B cell (primary cell): ENCODE results near the gene GID4. TPM values are rescaled to one million over a fixed set of nuclear protein-coding genes. Genes with fewer than 3 reads are reported as not detected.

ENCODE experiments used
- ATAC-seq: fragments of 200-7000 bp; cut with Tn5 transposase; one replicate; pipeline ENCODE4 v1.10.0; 2021; ENCODE audit warnings: low read depth, mild to moderate bottlenecking, moderate number of reproducible peaks, moderate library complexity
- CTCF ChIA-PET: fragments of 350-600 bp; sonication (Branson Sonifier 250); formaldehyde crosslinking; loops from one replicate; lab custom pipeline; 2021; ENCODE audit warnings: antibody characterized with exemption, inconsistent platforms; lab: Charles Lee
- POLR2A ChIA-PET: fragments of 350-600 bp; sonication (Branson Sonifier 250); formaldehyde crosslinking; loops from one replicate; lab custom pipeline; 2021; ENCODE audit warnings: antibody characterized with exemption; lab: Charles Lee
- DNase-seq: peaks from one replicate; pipeline ENCODE4 v3.0.0; 2013
- H2AFZ ChIP-seq: 2 replicates; pipeline ENCODE4 v1.6.1; 2012; ENCODE audit warnings: mild to moderate bottlenecking, low read depth, low read length; ENCODE audit not compliant: insufficient read depth, poor library complexity, severe bottlenecking
- H3K27ac ChIP-seq, 2 donors: 1 replicate in 1 of 2; 2 replicates in 1 of 2; pipeline ENCODE4 v1.5.1; 2012 to 2013; ENCODE audit warnings: low read length in 2 of 2, mild to moderate bottlenecking in 2 of 2, moderate library complexity in 1 of 2
- H3K27me3 ChIP-seq, 4 experiments: fragments of 200-600 bp in 1 of 4; sonication (generic) in 1 of 4; replicated peaks in 1 of 4; 1 replicate in 2 of 4; 2 replicates in 2 of 4; pipeline versions ENCODE4 v1.6.1 to v1.7.0; 2013 to 2016; ENCODE audit warnings: low read length in 3 of 4, mild to moderate bottlenecking in 2 of 4, mixed read lengths in 1 of 4, moderate library complexity in 1 of 4; ENCODE audit not compliant: insufficient read depth in 4 of 4, control insufficient read depth in 3 of 4; ENCODE audit errors: control extremely low read depth in 1 of 4
- H3K36me3 ChIP-seq, 2 experiments: replicated peaks in 1 of 2; 1 replicate in 1 of 2; 2 replicates in 1 of 2; pipeline versions ENCODE4 v1.6.1 to v1.7.1; 2013; ENCODE audit warnings: low read length in 1 of 2; ENCODE audit not compliant: insufficient read depth in 2 of 2, control insufficient read depth in 1 of 2; ENCODE audit errors: control extremely low read depth in 1 of 2, extremely low read depth in 1 of 2
- H3K4me1 ChIP-seq, 2 donors: fragments of 200-600 bp in 1 of 2; sonication (generic) in 1 of 2; 1 replicate in 1 of 2; 2 replicates in 1 of 2; pipeline versions ENCODE4 v1.5.1 to v1.6.1; 2013 to 2017; ENCODE audit warnings: low read length in 2 of 2; ENCODE audit not compliant: control insufficient read depth in 2 of 2, insufficient read depth in 2 of 2
- H3K4me2 ChIP-seq: replicated peaks from 2 replicates; pipeline ENCODE3; 2012; ENCODE audit warnings: mild to moderate bottlenecking, low read depth, low read length; ENCODE audit not compliant: poor library complexity, severe bottlenecking
- H3K4me3 ChIP-seq, 5 experiments: fragments of 200-600 bp in 1 of 5; sonication (generic) in 1 of 5; 1 replicate in 3 of 5; 2 replicates in 2 of 5; pipeline versions ENCODE4 v1.5.1 to v1.7.0; 2011 to 2016; ENCODE audit warnings: low read length in 4 of 5, mild to moderate bottlenecking in 4 of 5, low read depth in 2 of 5, control low read depth in 1 of 5, moderate library complexity in 1 of 5; ENCODE audit not compliant: insufficient read depth in 1 of 5; ENCODE audit errors: control extremely low read depth in 1 of 5, extremely low read depth in 1 of 5
- H3K79me2 ChIP-seq: fragments of 200-600 bp; sonication (generic); one replicate; pipeline ENCODE4 v1.6.0; 2016; ENCODE audit warnings: low read length; ENCODE audit not compliant: control insufficient read depth, insufficient read depth
- H3K9ac ChIP-seq: fragments of 200-600 bp; sonication (generic); 2 replicates; pipeline ENCODE4 v1.6.1; 2017; ENCODE audit warnings: mild to moderate bottlenecking, low read length, moderate library complexity
- H3K9me3 ChIP-seq, 3 donors: one replicate each; pipeline versions ENCODE4 v1.6.1 to v1.7.1; 2013; ENCODE audit warnings: low read length in 2 of 3; ENCODE audit not compliant: control insufficient read depth in 2 of 3, insufficient read depth in 1 of 3; ENCODE audit errors: control extremely low read depth in 1 of 3
- H4K20me1 ChIP-seq: 2 replicates; pipeline ENCODE4 v1.6.0; 2012; ENCODE audit warnings: mild to moderate bottlenecking, low read length; ENCODE audit not compliant: insufficient read depth, control insufficient read depth, poor library complexity, severe bottlenecking
- H3K27ac Mint-ChIP-seq: one replicate; pipeline ENCODE4 v1.8.0; 2021; ENCODE audit warnings: mixed read lengths
- H3K27me3 Mint-ChIP-seq: one replicate; pipeline ENCODE4 v1.8.0; 2021; ENCODE audit warnings: mixed read lengths
- H3K4me1 Mint-ChIP-seq: one replicate; pipeline ENCODE4 v1.8.0; 2021; ENCODE audit warnings: mixed read lengths
- H3K4me3 Mint-ChIP-seq: one replicate; pipeline ENCODE4 v1.8.0; 2021; ENCODE audit warnings: mixed read lengths
- H3K9me3 Mint-ChIP-seq: one replicate; pipeline ENCODE4 v1.8.0; 2022; ENCODE audit warnings: mixed read lengths; ENCODE audit not compliant: insufficient read depth
- CTCF ChIP-seq: fragments of 200-600 bp; IDR thresholded peaks from one replicate; pipeline ENCODE4 v1.8.0; 2022; ENCODE audit warnings: antibody characterized with exemption, mild to moderate bottlenecking
- EZH2 ChIP-seq: IDR thresholded peaks from 2 replicates; pipeline ENCODE4 v1.6.1; 2012; ENCODE audit warnings: borderline replicate concordance, low read depth, mild to moderate bottlenecking, moderate library complexity, low read length; ENCODE audit not compliant: insufficient read depth, poor library complexity, severe bottlenecking
- whole genome bisulfite sequencing: methylation state at CpG from one replicate; pipeline ENCODE4 v1.1.5; 2013; ENCODE audit warnings: missing lambda C conversion rate; ENCODE audit not compliant: insufficient coverage; 5-methylcytosine and 5-hydroxymethylcytosine counted together
- intact Hi-C: fragments of 100-400 bp; cut with micrococcal nuclease; formaldehyde crosslinking; loops from one replicate; pipeline ENCODE4 v1.10.0; 2022
- polyA plus RNA-seq: library from polyadenylated mRNA; depleted of rRNA; stranded (reverse); fragments of >200 nt; gene quantifications from 2 replicates; pipeline ENCODE4 v1.2.3, GENCODE V29; 2012
- total RNA-seq, 2 donors: library from RNA; stranded (reverse); fragments of 120-200 nt in 1 of 2; gene quantifications; 1 replicate in 1 of 2; 2 replicates in 1 of 2; pipeline versions ENCODE4 v1.2.3 to v1.2.4, GENCODE V29; 2013 to 2022

The GID4 gene
- total and polyA plus RNA-seq, 2 donors (not counting 1 experiment from before 2014, with no cell fraction given), result 5.6 to 11.8 TPM

DNA sequence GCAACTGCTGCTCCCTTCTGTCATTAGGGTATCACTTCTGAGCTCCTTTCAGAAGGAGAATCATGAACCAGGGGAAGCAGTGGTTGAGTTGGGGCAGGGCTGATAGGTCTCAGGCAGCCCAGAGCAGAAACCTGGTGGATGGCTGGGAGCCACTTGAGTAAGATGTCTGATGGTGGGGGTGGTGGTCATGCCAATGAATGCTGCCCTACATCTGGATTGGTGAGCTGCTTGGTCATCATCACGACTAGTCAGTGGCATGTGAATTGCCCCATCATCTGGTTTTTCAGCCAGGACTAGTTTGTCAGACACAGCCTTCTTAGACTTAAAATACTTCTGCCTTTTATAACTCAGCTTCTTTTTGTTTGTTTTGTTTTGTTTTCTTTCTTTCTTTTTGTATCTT lies 2.6 kb downstream of the GID4 start:
- Histone ChIP-seq H4K20me1 (peaks cover 23% of the 10 kb centered on the region), H3K4me3 (no peak overlapping the region), H3K27me3 (no peaks in the 10 kb centered on the region), H3K4me1 (peaks cover 25 to 36% of the 10 kb centered on the region in 2 donors), H3K27ac (no peak overlapping the region), H3K36me3 (no peaks in the 10 kb centered on the region), H3K9me3 (no peaks in the 10 kb centered on the region), H3K79me2 (peaks cover 64% of the 10 kb centered on the region), H3K9ac (no peak overlapping the region), H2AFZ (no peak overlapping the region), H3K4me2 (no peak overlapping the region)
- DNase-seq (no peak), ATAC-seq (no peak)
- POLR2A ChIA-PET, result no interaction called here
- H3K4me1 Mint-ChIP-seq, result peaks cover 50% of the 10 kb centered on the region
- H3K4me3 Mint-ChIP-seq, result peak overlapping the region; percentile 89
- TF ChIP-seq CTCF (no peak), EZH2 (no peak)
- CTCF ChIA-PET, result interaction anchor here (0.5 kb wide), 1 partner anchor 281 kb away, joined by 3 read pairs; no protein-coding TSS in a partner anchor
- H3K27me3 Mint-ChIP-seq, result no peaks in the 10 kb centered on the region
- WGBS, result no CpG with 5 or more reads among the region's 1 CpG
- intact Hi-C loops, result no loop called here
- H3K9me3 Mint-ChIP-seq, result no peaks in the 10 kb centered on the region
- H3K27ac Mint-ChIP-seq, result peak overlapping the region; percentile 32

DNA sequence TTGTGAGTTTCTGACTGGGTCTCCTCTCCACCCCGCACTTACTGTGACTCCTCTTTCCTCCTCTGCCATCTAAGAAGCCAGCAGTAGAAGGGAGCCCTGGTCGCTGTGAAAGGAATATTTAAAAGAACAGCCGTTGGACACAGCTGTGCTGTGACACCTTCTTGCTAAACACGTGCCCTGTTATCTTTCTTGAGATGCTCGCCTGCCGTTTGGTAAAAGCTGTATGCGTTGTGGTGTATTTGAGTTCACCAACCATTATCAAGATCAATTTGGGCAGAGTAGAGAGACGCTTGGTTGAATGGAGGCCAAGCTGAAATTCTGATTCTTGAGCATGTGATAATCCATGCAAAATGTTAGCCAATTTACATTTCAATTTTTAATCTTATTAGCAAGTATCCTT lies 3.8 kb downstream of the GID4 start:
- Histone ChIP-seq H3K79me2 (peaks cover 52% of the 10 kb centered on the region), H3K4me2 (no peak overlapping the region), H3K4me1 (peaks cover 14 to 24% of the 10 kb centered on the region in 2 donors), H3K27ac (no peak overlapping the region), H4K20me1 (peaks cover 19% of the 10 kb centered on the region), H2AFZ (no peak overlapping the region), H3K4me3 (no peak overlapping the region), H3K9me3 (no peaks in the 10 kb centered on the region), H3K36me3 (peaks cover 0 to 5% of the 10 kb centered on the region in 2 experiments), H3K9ac (no peak overlapping the region), H3K27me3 (no peaks in the 10 kb centered on the region)
- WGBS, result 95% methylated on average over 3 of the region's 8 CpGs
- intact Hi-C loops, result no loop called here
- Mint-ChIP-seq H3K4me3 (no peak overlapping the region), H3K4me1 (peaks cover 39% of the 10 kb centered on the region), H3K9me3 (no peaks in the 10 kb centered on the region), H3K27me3 (no peaks in the 10 kb centered on the region), H3K27ac (no peak overlapping the region)
- DNase-seq, result no peak
- no peak for ATAC-seq
- no peak for TF ChIP-seq EZH2
- TF ChIP-seq CTCF, result no peak
- ChIA-PET POLR2A (no interaction called here), CTCF (interaction anchor here (0.6 to 0.9 kb wide), 2 partner anchors 8 to 9 kb away, joined by 3 read pairs; no protein-coding TSS in a partner anchor)
